AG20443 (cell line): ENCODE results near the gene TAF4B.
"Not testable (repeated sequence)": the region's sequence is repeated elsewhere in the genome, so short reads cannot be mapped to it uniquely, and the experiment has no call there.

Source experiments
- DNase-seq: peaks from one replicate; pipeline ENCODE4 v3.0.0; 2012; ENCODE audit warnings: low spot score, mixed read lengths

Gene TAF4B

GRCh38 chr18:26422472-26423162, 196.4 kb downstream of the TAF4B start:
- DNase-seq, result no peak

DNA sequence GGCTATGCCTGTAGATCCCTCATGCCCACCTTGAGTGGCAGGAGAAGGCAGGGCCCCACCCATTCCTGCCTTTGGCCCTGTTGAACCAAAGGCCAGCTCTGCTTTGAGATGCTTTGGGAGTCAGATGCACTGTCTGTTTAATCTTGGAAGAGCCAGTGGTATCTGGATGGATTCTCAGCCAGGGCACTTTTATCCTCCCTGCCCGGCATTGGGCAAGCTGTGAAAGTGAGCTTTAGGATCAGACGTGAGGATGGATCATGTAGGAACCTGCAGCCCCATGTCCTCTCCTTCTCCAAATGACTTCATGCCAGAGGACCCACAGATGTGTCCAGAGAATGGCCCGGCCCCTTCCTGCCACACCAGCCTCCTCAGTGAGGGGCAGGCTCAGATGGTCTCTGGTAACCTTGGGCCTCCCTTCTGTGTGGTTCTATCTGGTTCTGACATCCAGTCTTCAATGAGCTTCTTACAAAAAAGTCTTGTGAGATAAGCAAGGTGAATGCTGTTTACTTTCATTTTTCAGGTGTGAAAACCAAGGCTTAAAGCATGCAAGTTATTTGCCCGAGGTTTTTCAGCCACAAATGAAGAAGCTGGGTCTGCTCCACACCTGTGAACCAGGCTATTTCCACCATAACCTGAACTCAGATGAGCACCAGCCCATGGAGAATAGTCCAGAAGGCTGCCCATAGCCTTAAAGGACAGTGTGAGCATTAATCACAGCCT, 198.3 kb downstream of the TAF4B start:
- no peak for DNase-seq

- peak; percentile 50 for DNase-seq
Observed at GRCh38 chr18:26425148-26425531, 198.9 kb downstream of the TAF4B start.

DNA sequence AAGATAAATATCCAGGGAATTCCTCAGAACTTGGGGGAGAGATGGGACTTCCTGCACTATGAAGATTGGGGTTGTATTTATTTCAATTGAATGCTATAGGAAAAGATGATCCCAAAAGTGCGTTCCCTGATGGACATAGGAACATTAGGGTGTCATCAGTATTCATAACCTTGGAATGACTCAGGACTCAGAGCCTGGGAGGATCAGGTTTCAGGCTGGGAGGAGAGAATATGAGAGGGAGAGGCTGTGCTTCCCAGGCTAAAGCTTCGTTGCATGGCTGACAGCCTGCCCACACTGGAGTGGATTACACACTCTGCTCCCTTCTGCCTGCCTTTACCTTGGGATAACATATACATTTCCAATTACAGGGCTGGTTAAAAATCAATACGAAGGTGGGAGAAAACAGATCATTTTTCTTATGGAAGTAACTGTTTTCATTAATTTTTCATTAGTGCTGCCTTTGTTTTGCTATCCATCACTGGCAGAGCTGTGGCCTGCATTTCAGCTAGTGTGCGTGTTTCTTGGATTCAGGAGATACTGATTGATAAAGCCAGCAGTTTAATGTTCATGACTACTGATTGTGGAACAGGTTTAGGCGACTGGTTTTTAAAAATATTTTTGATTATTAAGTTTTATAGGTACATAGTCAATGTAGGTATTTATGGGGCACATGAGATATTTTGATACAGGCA, 203.4 kb downstream of the TAF4B start:
- DNase-seq, result peak; percentile 91

DNA sequence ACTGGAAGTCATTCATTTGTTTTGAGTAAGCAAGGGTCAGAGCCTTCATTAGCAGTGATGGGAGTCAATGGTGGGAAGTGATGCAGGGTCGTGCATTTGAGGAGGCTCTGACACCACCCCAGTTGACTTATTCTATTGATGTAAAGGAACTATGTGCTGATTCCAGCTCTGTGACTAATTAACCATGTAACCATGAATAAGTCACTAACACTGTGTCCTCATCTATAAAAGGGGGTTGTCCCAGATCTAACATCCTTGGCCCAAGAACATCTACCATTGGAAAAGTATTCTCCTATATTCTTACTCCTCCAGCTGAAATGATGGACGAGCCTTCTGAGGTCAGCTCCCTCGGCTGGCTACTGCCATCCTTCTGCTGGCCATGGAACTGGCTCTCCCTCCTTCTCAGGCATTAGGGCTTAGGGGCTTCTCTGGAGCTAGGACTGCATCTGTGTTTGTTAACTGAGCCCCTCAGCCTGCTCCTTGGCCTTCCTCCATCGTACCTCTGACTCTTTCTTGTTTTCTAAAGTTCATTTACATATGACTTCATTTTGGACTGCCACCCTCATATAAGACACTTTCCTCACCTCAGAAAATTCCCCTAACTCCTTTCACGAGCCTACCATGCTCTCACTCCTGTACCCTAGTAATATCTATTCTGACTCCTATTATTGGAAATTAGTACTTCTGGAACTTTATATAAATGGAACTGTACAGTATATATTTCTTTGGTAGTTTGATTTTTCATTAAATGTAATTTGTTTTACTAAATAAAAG, 206.6 kb downstream of the TAF4B start:
- no peak for DNase-seq

DNA sequence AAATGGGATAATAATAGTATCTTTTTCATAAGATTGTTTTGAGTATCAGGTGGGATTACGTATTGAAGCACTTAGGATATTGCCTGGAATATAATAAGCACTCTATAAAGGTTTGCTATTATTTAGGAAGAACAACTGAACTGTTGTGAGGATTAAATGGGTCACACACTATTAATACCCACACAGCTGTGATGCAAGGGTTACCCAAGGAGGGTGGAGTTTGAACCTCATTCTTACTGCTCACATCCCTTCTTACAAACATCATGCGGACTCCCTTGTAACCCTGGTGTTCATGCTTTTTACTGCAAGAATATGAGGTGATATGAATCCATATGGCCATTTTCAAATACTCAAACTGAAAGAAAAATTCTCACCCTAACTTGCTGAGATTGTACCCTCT, 208.6 kb downstream of the TAF4B start:
- DNase-seq, result no peak

DNA sequence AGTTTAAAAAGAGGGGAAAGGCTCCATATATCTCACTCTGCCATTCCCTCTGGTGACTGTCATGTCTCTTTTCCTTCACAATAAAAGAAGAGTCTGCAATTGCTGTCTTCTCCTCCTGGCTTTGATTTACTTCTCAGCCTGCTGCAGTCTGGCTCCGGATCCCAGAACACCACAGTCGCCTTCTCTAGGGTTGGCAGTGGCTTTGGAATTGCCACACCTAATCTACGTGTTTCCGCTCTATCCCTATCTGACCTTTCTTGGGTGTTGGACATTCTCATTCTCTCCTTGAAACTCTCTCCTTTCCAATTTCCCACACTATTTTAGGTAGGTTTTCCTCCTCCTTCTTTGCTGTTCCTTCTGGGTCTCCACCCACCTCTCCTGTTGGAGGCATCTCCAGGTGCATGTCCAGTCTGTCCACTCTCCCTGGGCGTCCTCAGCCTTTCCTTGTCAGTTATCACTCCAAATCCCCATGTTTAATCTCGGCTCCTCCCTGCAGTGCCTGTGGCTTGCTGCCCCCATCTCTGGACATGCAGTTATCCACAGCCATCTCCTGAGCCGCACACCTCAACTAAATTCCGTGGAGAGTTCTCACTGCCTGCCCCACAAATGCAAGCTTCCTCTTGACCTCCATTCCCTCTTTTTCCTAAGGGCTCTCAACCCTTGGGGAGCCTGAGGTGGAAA, 209.3 kb downstream of the TAF4B start:
- DNase-seq, result no peak

DNA sequence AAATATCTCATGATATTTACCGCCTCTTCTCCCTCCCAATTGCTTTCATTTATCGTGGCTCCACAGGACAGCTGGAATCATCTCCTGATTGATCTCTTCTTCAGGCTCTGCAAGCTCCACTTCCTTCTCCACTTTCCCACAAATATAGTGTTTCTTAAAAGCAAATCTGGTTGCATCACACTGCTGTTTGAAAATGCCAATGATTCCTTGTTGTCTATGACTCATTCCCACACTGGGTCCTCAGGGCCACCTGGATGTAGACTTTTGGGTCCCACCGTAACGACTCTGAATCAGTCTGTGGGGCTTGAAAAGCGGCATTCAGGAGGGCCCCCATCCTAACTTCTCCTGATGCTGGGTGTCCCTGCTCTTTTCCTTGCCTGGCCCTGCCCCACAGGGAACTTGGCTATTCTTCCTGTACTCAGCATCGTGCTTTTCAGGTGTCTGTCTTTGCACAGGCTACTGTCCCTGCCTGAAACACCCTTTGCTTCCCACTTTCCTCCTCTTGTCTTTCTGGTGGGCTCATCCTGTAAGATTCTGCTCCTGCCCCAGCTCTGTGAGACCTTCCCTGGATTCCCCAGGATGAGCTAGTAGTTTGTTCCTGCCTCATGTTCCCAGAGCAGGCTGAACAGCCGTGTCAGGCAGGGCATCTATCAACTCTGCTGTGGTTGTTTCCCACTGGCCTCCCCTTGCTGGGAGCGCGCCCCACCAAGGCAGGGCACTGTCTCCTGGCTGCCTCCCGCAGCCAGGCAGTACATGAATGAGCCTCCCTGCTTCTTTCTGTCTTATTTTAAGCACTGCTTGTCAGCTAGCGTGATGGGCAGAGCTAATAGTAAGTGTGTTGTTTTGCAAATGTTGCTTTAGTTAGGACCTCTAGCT, 210.2 kb downstream of the TAF4B start:
- peak; percentile 68 for DNase-seq

- not testable (repeated sequence) for DNase-seq
Observed at GRCh38 chr18:26437634-26438033, 211.4 kb downstream of the TAF4B start.

- DNase-seq, result no peak
Observed at GRCh38 chr18:26438980-26439379, 212.7 kb downstream of the TAF4B start.

GRCh38 chr18:26439537-26439936, 213.3 kb downstream of the TAF4B start:
- no peak for DNase-seq

- no peak for DNase-seq
Observed at GRCh38 chr18:26440644-26441043, 214.4 kb downstream of the TAF4B start.
